Activated CD8-positive, alpha-beta T cell treated with anti-CD3 and anti-CD28 coated beads for 36 hours (primary cell): Measurements from ENCODE around the gene PCDH9. TPM values are rescaled to one million over a fixed set of nuclear protein-coding genes. Genes with fewer than 3 reads are reported as not detected.

Source experiments
- ATAC-seq: fragments of 200-7000 bp; cut with Tn5 transposase; one replicate; pipeline ENCODE4 v1.10.0; 2021; ENCODE audit warnings: mild to moderate bottlenecking, moderate library complexity
- CTCF ChIA-PET: fragments of 350-600 bp; sonication (Branson Sonifier 250); formaldehyde crosslinking; loops from one replicate; lab custom pipeline; 2021; ENCODE audit warnings: antibody characterized with exemption; lab: Charles Lee
- POLR2A ChIA-PET: fragments of 350-600 bp; sonication (Branson Sonifier 250); formaldehyde crosslinking; loops from one replicate; lab custom pipeline; 2021; ENCODE audit warnings: antibody characterized with exemption; lab: Charles Lee
- DNase-seq: peaks from one replicate; pipeline ENCODE4 v3.0.0-alpha.2; 2020
- H3K27ac Mint-ChIP-seq: one replicate; pipeline ENCODE4 v1.8.0; 2021; ENCODE audit warnings: mild to moderate bottlenecking, mixed read lengths
- H3K27me3 Mint-ChIP-seq: one replicate; pipeline ENCODE4 v1.8.0; 2021; ENCODE audit warnings: mixed read lengths
- H3K36me3 Mint-ChIP-seq: one replicate; pipeline ENCODE4 v1.8.0; 2021; ENCODE audit warnings: low read depth, mixed read lengths
- H3K4me1 Mint-ChIP-seq: one replicate; pipeline ENCODE4 v1.8.0; 2021; ENCODE audit warnings: low read depth, mixed read lengths
- H3K4me3 Mint-ChIP-seq: one replicate; pipeline ENCODE4 v1.8.0; 2021; ENCODE audit warnings: mild to moderate bottlenecking, moderate library complexity, mixed read lengths
- H3K9me3 Mint-ChIP-seq: one replicate; pipeline ENCODE4 v1.8.0; 2021; ENCODE audit warnings: mixed read lengths
- intact Hi-C: fragments of 100-400 bp; cut with micrococcal nuclease; formaldehyde crosslinking; loops from one replicate; pipeline ENCODE4 v1.10.0; 2022
- total RNA-seq, 2 experiments: library from RNA; stranded (reverse); gene quantifications; one replicate each; pipeline ENCODE4 v1.2.3, GENCODE V29; 2021
- TF ChIP-seq, protein P1 (sequence below): fragments of 200-600 bp; IDR thresholded peaks from one replicate; pipeline ENCODE4 v1.8.0; 2022; ENCODE audit warnings: antibody characterized with exemption, mild to moderate bottlenecking

Gene PCDH9
- total RNA-seq, 2 experiments from 2014 or later: 0.04 to 0.14 TPM

- ChIA-PET POLR2A (no interaction called here), CTCF (no interaction called here)
- Mint-ChIP-seq H3K9me3 (peaks cover 8% of the 10 kb centered on the region), H3K4me3 (no peak overlapping the region), H3K27me3 (no peaks in the 10 kb centered on the region), H3K4me1 (peaks cover 2% of the 10 kb centered on the region), H3K27ac (no peak overlapping the region), H3K36me3 (no peaks in the 10 kb centered on the region)
- no peak for ATAC-seq
- TF ChIP-seq, protein P1, sequence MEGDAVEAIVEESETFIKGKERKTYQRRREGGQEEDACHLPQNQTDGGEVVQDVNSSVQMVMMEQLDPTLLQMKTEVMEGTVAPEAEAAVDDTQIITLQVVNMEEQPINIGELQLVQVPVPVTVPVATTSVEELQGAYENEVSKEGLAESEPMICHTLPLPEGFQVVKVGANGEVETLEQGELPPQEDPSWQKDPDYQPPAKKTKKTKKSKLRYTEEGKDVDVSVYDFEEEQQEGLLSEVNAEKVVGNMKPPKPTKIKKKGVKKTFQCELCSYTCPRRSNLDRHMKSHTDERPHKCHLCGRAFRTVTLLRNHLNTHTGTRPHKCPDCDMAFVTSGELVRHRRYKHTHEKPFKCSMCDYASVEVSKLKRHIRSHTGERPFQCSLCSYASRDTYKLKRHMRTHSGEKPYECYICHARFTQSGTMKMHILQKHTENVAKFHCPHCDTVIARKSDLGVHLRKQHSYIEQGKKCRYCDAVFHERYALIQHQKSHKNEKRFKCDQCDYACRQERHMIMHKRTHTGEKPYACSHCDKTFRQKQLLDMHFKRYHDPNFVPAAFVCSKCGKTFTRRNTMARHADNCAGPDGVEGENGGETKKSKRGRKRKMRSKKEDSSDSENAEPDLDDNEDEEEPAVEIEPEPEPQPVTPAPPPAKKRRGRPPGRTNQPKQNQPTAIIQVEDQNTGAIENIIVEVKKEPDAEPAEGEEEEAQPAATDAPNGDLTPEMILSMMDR: no peak
- DNase-seq: no peak
- intact Hi-C loops: no loop called here
Measured at GRCh38 chr13:66745307-66745706, 484.8 kb downstream of the PCDH9 start.

GRCh38 chr13:66723576-66723975, 506.6 kb downstream of the PCDH9 start:
- Mint-ChIP-seq H3K27ac (no peak overlapping the region), H3K4me1 (no peaks in the 10 kb centered on the region), H3K36me3 (no peaks in the 10 kb centered on the region), H3K27me3 (no peaks in the 10 kb centered on the region), H3K4me3 (no peak overlapping the region), H3K9me3 (no peaks in the 10 kb centered on the region)
- ATAC-seq (no peak), DNase-seq (no peak)
- intact Hi-C loops: no loop called here
- ChIA-PET POLR2A (interaction anchor here (0.8 kb wide), 1 partner anchor 330 kb away, joined by 3 read pairs; no protein-coding TSS in a partner anchor), CTCF (no interaction called here)
- TF ChIP-seq, protein P1: no peak

DNA sequence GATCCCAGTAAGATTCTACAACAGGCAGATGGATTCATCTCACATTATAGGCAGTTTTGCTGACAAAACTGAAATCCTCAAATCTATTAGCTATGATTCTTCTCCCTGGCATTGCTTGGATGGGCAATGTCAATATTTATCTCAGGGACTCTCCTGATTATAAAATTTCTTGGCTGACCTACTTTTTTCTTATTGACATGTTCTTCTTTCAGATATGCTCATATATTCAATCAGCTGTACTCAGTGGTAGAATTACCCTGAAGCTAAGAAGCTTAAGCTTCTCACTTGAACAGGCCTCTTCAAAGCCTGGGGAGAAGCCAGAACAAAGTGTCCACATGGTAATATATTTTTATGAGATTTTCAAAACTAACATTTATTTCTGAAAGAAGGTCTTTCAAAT, 513.6 kb downstream of the PCDH9 start:
- no peaks in the 10 kb centered on the region for H3K9me3 Mint-ChIP-seq
- ChIA-PET CTCF (no interaction called here), POLR2A (no interaction called here)
- ATAC-seq (no peak), DNase-seq (no peak)
- no peaks in the 10 kb centered on the region for H3K4me1 Mint-ChIP-seq
- TF ChIP-seq, protein P1: no peak
- intact Hi-C loops: no loop called here
- H3K4me3 Mint-ChIP-seq: no peak overlapping the region
- H3K36me3 Mint-ChIP-seq: no peaks in the 10 kb centered on the region
- H3K27ac Mint-ChIP-seq: no peak overlapping the region
- no peaks in the 10 kb centered on the region for H3K27me3 Mint-ChIP-seq

DNA sequence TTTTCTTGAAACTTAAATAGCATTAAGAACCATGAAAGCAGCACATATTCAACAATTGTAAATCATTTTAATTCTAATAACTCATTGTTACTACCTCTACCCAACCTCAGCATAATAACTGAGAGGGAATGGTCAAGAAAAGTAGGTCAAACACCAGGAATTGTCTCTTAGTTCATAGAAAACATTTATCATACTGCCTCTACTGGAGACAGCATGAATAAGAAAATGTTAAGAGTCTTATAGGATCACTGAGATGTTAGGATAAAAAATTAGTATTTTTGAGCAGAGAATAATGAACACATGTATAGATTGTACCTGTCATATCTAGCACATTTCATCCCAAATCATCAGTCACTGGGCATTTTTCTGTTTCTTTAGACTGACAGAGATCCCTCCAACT, 515.3 kb downstream of the PCDH9 start:
- ChIA-PET CTCF (no interaction called here), POLR2A (no interaction called here)
- TF ChIP-seq, protein P1: no peak
- no peak overlapping the region for H3K4me3 Mint-ChIP-seq
- H3K4me1 Mint-ChIP-seq: no peaks in the 10 kb centered on the region
- no peak overlapping the region for H3K27ac Mint-ChIP-seq
- H3K36me3 Mint-ChIP-seq: no peaks in the 10 kb centered on the region
- H3K27me3 Mint-ChIP-seq: no peaks in the 10 kb centered on the region
- intact Hi-C loops: no loop called here
- DNase-seq: no peak
- no peaks in the 10 kb centered on the region for H3K9me3 Mint-ChIP-seq
- no peak for ATAC-seq

DNA sequence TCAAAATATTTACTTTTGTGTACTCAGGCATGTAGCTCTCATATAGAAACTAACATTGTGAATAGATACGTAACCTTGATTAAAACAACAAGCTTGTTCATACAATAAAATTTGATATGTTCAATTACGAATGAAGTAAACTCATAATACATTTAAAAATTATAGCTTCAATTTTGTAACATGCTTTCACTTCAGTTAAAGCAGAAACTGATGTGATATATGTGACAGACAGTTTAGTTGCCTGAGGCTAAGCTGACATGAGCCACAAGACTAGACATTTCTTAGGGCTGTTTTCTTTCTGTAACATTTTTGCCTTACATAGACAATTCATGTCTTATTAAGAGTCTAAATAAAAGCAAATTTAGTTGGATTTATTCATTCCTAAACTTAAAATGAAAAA, 526.0 kb downstream of the PCDH9 start:
- Mint-ChIP-seq H3K4me1 (no peaks in the 10 kb centered on the region), H3K4me3 (no peak overlapping the region), H3K27ac (no peak overlapping the region), H3K9me3 (no peaks in the 10 kb centered on the region), H3K27me3 (no peaks in the 10 kb centered on the region), H3K36me3 (no peaks in the 10 kb centered on the region)
- intact Hi-C loops: no loop called here
- DNase-seq: no peak
- no peak for ATAC-seq
- ChIA-PET POLR2A (no interaction called here), CTCF (no interaction called here)
- TF ChIP-seq, protein P1: no peak
